Left lung (tissue), 10 donors: ENCODE measurements around the gene MAST2. TPM values are rescaled to one million over a fixed set of nuclear protein-coding genes. Genes with fewer than 3 reads are reported as not detected.

ENCODE experiments used
- ATAC-seq: fragments of 200-7000 bp; cut with Tn5 transposase; one replicate; pipeline ENCODE4 v1.9.1; 2020; ENCODE audit warnings: moderate library complexity
- DNase-seq, 4 donors: peaks; one replicate each; pipeline ENCODE4 v3.0.0-alpha.2; 2013 to 2020
- H3K27ac ChIP-seq, 2 donors: fragments of 200-600 bp; sonication (generic) in 1 of 2; one replicate each; pipeline versions ENCODE4 v1.5.0 to v1.8.0; 2020 to 2021
- H3K27me3 ChIP-seq, 2 donors: fragments of 200-600 bp; sonication (generic) in 1 of 2; one replicate each; pipeline versions ENCODE4 v1.5.0 to v1.8.0; 2020 to 2021
- H3K36me3 ChIP-seq, 2 donors: fragments of 200-600 bp; sonication (generic) in 1 of 2; one replicate each; pipeline versions ENCODE4 v1.5.0 to v1.8.0; 2020 to 2021
- H3K4me1 ChIP-seq, 2 donors: fragments of 200-600 bp; one replicate each; pipeline ENCODE4 v1.8.0; 2021
- H3K4me3 ChIP-seq, 2 donors: fragments of 200-600 bp; sonication (generic) in 1 of 2; one replicate each; pipeline versions ENCODE4 v1.5.0 to v1.8.0; 2020 to 2021; ENCODE audit warnings: mild to moderate bottlenecking in 1 of 2
- H3K9me3 ChIP-seq, 2 donors: fragments of 200-600 bp; sonication (generic) in 1 of 2; one replicate each; pipeline versions ENCODE4 v1.5.0 to v1.8.0; 2020 to 2021
- intact Hi-C, 2 donors: fragments of 100-400 bp; cut with DNase I; formaldehyde crosslinking; loops; one replicate each; pipeline versions ENCODE4 v1.11.2 to v1.14.2; 2022
- polyA plus RNA-seq, 6 donors: library from polyadenylated mRNA; unstranded; fragments of 120-200 nt; gene quantifications; one replicate each; pipeline ENCODE4 v1.2.1, GENCODE V29; 2013; ENCODE audit not compliant: insufficient read length in 6 of 6
- total RNA-seq, 2 donors: library from RNA; stranded (reverse); fragmentation: NEBNext Ultra II Directional; extraction: Animal tissue kit (Norgen Biotek cat#: 25700); gene quantifications; one replicate each; pipeline ENCODE4 v1.2.1, GENCODE V29; 2021
- TF ChIP-seq, protein P1 (sequence below), 2 donors: fragments of 200-600 bp; sonication (generic) in 1 of 2; IDR thresholded peaks; one replicate each; pipeline versions ENCODE4 v1.5.0 to v1.8.0; 2021; ENCODE audit warnings: antibody characterized with exemption in 2 of 2
- donor health status: DM: no; HTN: yes; CAD: no.
- donor health status: DM: no; HTN: no; CAD: no.

The MAST2 gene
- total and polyA plus RNA-seq, 8 donors: 27.3 to 74.4 (median 64.9) TPM

DNA sequence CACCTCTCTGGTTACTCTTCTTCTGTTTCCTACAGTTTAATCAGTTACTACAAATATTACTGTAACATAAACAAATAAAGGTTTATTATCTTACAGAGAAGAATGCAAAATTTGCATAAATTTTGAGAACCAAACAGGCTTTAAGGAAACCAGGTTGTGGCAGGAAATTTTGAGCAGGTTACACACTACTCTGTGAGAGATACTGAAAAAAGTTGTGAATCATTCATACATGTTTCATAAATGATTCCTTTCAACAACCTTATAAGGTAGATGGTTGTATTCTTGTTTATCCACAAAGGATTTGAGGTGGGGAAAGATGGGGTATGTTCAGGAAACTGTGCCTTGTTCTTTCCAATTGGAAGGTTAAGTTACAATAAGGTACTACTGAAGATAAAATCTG, 58.6 kb downstream of the MAST2 start:
- DNase-seq (no peak), ATAC-seq (no peak)
- TF ChIP-seq, protein P1, sequence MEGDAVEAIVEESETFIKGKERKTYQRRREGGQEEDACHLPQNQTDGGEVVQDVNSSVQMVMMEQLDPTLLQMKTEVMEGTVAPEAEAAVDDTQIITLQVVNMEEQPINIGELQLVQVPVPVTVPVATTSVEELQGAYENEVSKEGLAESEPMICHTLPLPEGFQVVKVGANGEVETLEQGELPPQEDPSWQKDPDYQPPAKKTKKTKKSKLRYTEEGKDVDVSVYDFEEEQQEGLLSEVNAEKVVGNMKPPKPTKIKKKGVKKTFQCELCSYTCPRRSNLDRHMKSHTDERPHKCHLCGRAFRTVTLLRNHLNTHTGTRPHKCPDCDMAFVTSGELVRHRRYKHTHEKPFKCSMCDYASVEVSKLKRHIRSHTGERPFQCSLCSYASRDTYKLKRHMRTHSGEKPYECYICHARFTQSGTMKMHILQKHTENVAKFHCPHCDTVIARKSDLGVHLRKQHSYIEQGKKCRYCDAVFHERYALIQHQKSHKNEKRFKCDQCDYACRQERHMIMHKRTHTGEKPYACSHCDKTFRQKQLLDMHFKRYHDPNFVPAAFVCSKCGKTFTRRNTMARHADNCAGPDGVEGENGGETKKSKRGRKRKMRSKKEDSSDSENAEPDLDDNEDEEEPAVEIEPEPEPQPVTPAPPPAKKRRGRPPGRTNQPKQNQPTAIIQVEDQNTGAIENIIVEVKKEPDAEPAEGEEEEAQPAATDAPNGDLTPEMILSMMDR (IDR thresholded peaks at IDR 0.05): no peak
- Histone ChIP-seq H3K36me3 (no peaks in the 10 kb centered on the region), H3K4me3 (no peak overlapping the region), H3K9me3 (no peaks in the 10 kb centered on the region), H3K27me3 (no peaks in the 10 kb centered on the region), H3K27ac (no peak overlapping the region), H3K4me1 (no peaks in the 10 kb centered on the region)
- intact Hi-C loops: no loop called here

DNA sequence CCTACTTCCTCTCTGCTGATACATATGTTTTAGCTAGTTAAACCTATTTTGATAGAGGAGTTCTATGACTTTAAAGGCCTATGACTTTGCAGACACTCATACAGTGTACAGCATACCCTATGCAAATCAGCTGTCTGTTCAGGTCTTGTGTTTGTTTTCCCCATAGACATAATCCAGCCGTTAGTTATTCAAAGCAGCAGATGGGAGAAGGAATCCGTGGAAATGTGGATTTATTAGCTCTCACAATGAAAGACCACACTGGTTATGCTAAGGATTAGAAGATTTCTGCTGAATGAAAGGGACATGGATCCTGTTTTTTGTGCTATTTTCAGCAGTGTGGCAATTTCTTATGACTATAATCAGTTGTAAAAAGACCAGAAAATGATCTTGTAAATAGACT, 59.8 kb downstream of the MAST2 start:
- no peaks in the 10 kb centered on the region for H3K27me3 ChIP-seq
- H3K4me3 ChIP-seq: no peak overlapping the region
- no peaks in the 10 kb centered on the region for H3K36me3 ChIP-seq
- no peak for ATAC-seq
- no peaks in the 10 kb centered on the region for H3K4me1 ChIP-seq
- intact Hi-C loops: no loop called here
- TF ChIP-seq, protein P1 (IDR thresholded peaks at IDR 0.05): no peak
- no peak overlapping the region for H3K27ac ChIP-seq
- peak in 1 of 4 donors; percentile 22 for DNase-seq
- H3K9me3 ChIP-seq: no peaks in the 10 kb centered on the region

DNA sequence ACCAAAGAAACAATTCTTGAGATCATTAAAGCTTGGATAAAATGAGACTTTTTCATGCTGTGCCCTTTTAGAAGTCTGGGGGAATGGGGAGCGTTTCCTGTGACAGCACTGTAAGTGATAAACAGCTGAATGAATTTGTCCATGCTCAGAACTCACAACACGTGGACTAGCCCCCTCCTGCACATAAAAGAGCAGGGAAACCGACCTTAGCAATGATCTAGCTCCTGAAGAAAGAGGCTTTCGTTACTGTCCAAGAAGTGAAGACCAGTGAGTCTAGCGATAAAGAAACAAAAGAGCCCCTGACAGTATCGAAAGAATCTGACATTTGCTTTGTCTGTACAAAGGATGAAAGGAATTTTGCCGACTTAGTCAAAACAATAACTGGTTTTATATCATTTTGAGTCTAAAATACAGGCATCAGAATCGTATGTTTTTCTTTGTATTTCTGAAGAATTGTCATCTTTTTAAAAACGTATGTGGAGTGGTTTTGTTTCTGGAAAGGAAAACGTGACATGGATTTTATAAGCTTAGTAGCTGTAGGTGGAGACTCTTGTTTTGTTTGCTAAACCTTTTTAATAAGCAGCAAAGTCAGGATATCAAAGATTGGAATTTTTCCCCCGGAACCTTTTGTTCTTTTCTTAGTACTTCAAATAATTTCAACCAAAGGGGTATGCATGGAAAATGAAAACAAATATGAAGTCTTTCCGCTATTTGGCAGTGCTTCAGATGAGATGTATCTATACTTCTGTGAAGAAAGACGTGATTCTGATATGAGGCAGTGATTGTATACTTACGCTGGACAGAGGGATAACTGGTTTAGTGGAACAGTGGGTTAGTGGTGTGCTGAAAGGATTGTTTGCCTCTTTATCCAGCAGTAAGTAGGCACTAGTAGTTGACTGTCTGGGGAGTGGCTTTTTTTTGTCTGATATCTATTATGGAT, 61.0 kb downstream of the MAST2 start:
- H3K9me3 ChIP-seq: no peaks in the 10 kb centered on the region
- intact Hi-C loops: no loop called here
- TF ChIP-seq, protein P1 (IDR thresholded peaks at IDR 0.05): no peak
- no peaks in the 10 kb centered on the region for H3K4me1 ChIP-seq
- H3K27ac ChIP-seq: no peak overlapping the region
- peak in 1 of 4 donors; percentile 52 for DNase-seq
- peak overlapping the region; percentile 1 to 7 for H3K4me3 ChIP-seq
- no peaks in the 10 kb centered on the region for H3K36me3 ChIP-seq
- no peaks in the 10 kb centered on the region for H3K27me3 ChIP-seq
- peak; percentile 76 for ATAC-seq

DNA sequence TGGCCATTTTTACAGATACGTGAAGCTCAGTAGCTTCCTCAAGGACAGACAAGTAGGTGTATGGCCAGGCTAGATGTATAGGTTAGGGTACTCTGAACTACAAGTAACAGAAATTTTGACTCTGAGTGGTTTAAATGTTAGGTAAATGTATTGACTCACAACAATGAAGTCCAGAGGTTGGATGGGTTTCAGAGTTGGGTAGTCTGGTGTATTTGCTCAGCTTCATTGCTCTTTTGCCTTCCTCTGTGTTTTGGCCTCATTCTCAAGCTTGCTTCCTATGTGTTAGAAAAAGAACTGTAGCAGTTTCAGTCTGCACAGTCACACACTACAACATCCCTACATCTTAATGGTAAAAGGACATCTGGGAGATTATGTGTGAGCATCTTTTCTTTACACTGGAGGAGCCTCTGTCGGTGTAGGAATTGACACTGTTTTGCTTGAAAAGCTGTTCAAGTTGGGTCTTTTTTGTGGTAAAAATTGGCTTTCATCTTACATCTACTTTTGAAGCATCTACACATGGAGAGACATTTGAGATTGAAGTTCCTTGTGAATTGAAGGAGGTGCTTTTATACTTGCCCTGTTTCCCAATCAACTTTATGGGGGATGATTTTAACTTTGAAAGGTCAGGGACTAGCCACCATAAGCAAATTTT, 64.4 kb downstream of the MAST2 start:
- TF ChIP-seq, protein P1 (IDR thresholded peaks at IDR 0.05): no peak
- Histone ChIP-seq H3K4me3 (no peak overlapping the region), H3K36me3 (no peaks in the 10 kb centered on the region), H3K9me3 (no peaks in the 10 kb centered on the region), H3K4me1 (no peaks in the 10 kb centered on the region), H3K27ac (no peak overlapping the region), H3K27me3 (no peaks in the 10 kb centered on the region)
- ATAC-seq (no peak), DNase-seq (no peak)
- intact Hi-C loops: no loop called here

DNA sequence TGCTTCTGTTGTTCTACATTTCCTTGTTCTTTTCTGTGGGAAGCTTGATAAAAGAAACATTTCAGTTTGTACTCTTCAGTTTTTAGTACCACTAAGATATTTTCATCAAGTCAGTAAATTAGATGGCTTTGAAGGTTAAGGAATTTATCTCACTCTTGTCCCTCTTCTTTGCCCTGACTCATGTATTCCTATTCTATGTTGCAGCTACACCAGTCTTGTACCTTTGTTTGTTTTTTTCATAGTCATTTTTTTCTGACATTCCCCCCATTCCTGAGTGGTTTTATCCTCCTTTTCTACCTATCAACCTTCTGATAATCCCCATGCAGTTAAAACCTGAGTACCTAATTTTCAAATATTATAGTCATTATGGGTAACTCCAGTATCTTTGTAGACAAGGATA, 65.4 kb downstream of the MAST2 start:
- no peak for DNase-seq
- Histone ChIP-seq H3K4me1 (no peaks in the 10 kb centered on the region), H3K27ac (no peak overlapping the region), H3K4me3 (no peak overlapping the region), H3K36me3 (no peaks in the 10 kb centered on the region), H3K9me3 (no peaks in the 10 kb centered on the region), H3K27me3 (no peaks in the 10 kb centered on the region)
- intact Hi-C loops: no loop called here
- ATAC-seq: no peak
- TF ChIP-seq, protein P1 (IDR thresholded peaks at IDR 0.05): no peak
